T47D (cell line): ENCODE results near the gene TMEM273.

ENCODE experiments used
- DNase-seq, 2 experiments: peaks; one replicate each; pipeline versions ENCODE4 v3.0.0 to v3.0.0-alpha.2; 2011 to 2012; ENCODE audit warnings: low read depth in 1 of 2, low spot score in 1 of 2
- JUND ChIP-seq: IDR thresholded peaks from 2 replicates; pipeline ENCODE4 v1.6.1; 2012; ENCODE audit warnings: low read depth
- in situ Hi-C: cut with HindIII; loops from 2 replicates; pipeline ENCODE4 v1.10.0; 2016; ENCODE audit warnings: low sequenced_read_pairs, low pct_unique_long_range_greater_than_20kb

The TMEM273 gene

GRCh38 chr10:49187950-49188761 lies at the start of gene TMEM273:
TSS of gene TMEM273 (minus strand) at chr10:49188391. CDS start at chr10:49188336, 55 bp downstream.
- TF ChIP-seq JUND = no peak
- peak in 1 of 2 experiments; percentile 73 for DNase-seq
- in situ Hi-C loops = no loop called here

- no peak for TF ChIP-seq JUND
- in situ Hi-C loops = no loop called here
- DNase-seq = peak in 1 of 2 experiments; percentile 7
Measured at GRCh38 chr10:49237985-49238384, 49.8 kb upstream of the TMEM273 start.

- in situ Hi-C loops = no loop called here
- TF ChIP-seq JUND = no peak
- no peak for DNase-seq
Measured at GRCh38 chr10:49235392-49235791, 47.2 kb upstream of the TMEM273 start.

GRCh38 chr10:49231086-49231820 lies 43.1 kb upstream of the TMEM273 start:
- in situ Hi-C loops = no loop called here
- no peak for DNase-seq
- TF ChIP-seq JUND = no peak

GRCh38 chr10:49230004-49230403 lies 41.8 kb upstream of the TMEM273 start:
- no peak for TF ChIP-seq JUND
- in situ Hi-C loops = no loop called here

GRCh38 chr10:49228677-49229076 lies 40.5 kb upstream of the TMEM273 start:
- in situ Hi-C loops = no loop called here
- TF ChIP-seq JUND = no peak
- DNase-seq = no peak

More at GRCh38 chr10:49230004-49230403, 41.8 kb upstream of the TMEM273 start:
- no peak for DNase-seq

GRCh38 chr10:49227406-49227805 lies 39.2 kb upstream of the TMEM273 start:
- TF ChIP-seq JUND = no peak
- DNase-seq = no peak
- in situ Hi-C loops = no loop called here

- in situ Hi-C loops = no loop called here
- TF ChIP-seq JUND = no peak
- no peak for DNase-seq
Measured at GRCh38 chr10:49226594-49226993, 38.4 kb upstream of the TMEM273 start.

- in situ Hi-C loops = no loop called here
- no peak for TF ChIP-seq JUND
- DNase-seq = no peak
Measured at GRCh38 chr10:49225218-49225876, 37.2 kb upstream of the TMEM273 start.

GRCh38 chr10:49223205-49223604 lies 35.0 kb upstream of the TMEM273 start:
- no peak for TF ChIP-seq JUND
- in situ Hi-C loops = no loop called here
- no peak for DNase-seq

- no peak for TF ChIP-seq JUND
- DNase-seq = peak in 1 of 2 experiments; percentile 7
- in situ Hi-C loops = no loop called here
Measured at GRCh38 chr10:49222170-49222569, 34.0 kb upstream of the TMEM273 start.

GRCh38 chr10:49220679-49221078 lies 32.5 kb upstream of the TMEM273 start:
- in situ Hi-C loops = no loop called here

GRCh38 chr10:49220031-49220430 lies 31.8 kb upstream of the TMEM273 start:
- no peak for TF ChIP-seq JUND
- DNase-seq = no peak
- in situ Hi-C loops = no loop called here

More at GRCh38 chr10:49220679-49221078, 32.5 kb upstream of the TMEM273 start:
- no peak for DNase-seq
- TF ChIP-seq JUND = no peak
